Measurements from ENCODE around the gene GGA3.

- no peak for TF ChIP-seq POLR2AphosphoS5 (IDR thresholded peaks at IDR 0.05; ENCODE audit: low read depth, low read length)
- no peak for TF ChIP-seq POLR2A (IDR thresholded peaks at IDR 0.05; ENCODE audit: low read depth, low read length)
Measured at GRCh38 chr17:75267153-75267410, 5.7 kb upstream of the GGA3 start.
